ENCODE results near the gene LYPD8. TPM values are rescaled to one million over a fixed set of nuclear protein-coding genes. Genes with fewer than 3 reads are reported as not detected.

Gene LYPD8
- total RNA-seq, 1 experiment from 2014 or later, result not detected

- no peak overlapping the region for H3K4me3 ChIP-seq (ENCODE audit: low read depth in 2 of 2, low read length in 2 of 2)
- no peak for ATAC-seq
- ChIA-PET POLR2A (no interaction called here), CTCF (no interaction called here)
- H3K27ac ChIP-seq (ENCODE audit: low read length), result no peak overlapping the region
- in situ Hi-C loops (cut with HindIII; ENCODE audit: low pct_unique_long_range_greater_than_20kb, low sequenced_read_pairs) (no loop called here), intact Hi-C loops (cut with micrococcal nuclease; ENCODE audit: unreplicated experiment) (no loop called here)
- H3K9me3 ChIP-seq (ENCODE audit: control insufficient read depth, insufficient read depth, low read depth, low read length), result no peaks in the 10 kb centered on the region
- no peak for DNase-seq (ENCODE audit: low read depth, low spot score)
- no peaks in the 10 kb centered on the region for H3K4me1 ChIP-seq (ENCODE audit: control insufficient read depth, insufficient read depth, low read length)
- BruUV-seq (replicated peaks), result no TSS peak
- H3K36me3 ChIP-seq (ENCODE audit: control insufficient read depth, insufficient read depth, low read length), result no peaks in the 10 kb centered on the region
- no peaks in the 10 kb centered on the region for H3K27me3 ChIP-seq (ENCODE audit: control insufficient read depth, insufficient read depth, low read length)
- no peak for TF ChIP-seq SIN3A (IDR thresholded peaks at IDR 0.05; ENCODE audit: borderline replicate concordance, insufficient read depth, low read depth, low read length)
- no peak for TF ChIP-seq POLR2AphosphoS5 (IDR thresholded peaks at IDR 0.05; ENCODE audit: low read depth, low read length)
- TF ChIP-seq, protein P1, sequence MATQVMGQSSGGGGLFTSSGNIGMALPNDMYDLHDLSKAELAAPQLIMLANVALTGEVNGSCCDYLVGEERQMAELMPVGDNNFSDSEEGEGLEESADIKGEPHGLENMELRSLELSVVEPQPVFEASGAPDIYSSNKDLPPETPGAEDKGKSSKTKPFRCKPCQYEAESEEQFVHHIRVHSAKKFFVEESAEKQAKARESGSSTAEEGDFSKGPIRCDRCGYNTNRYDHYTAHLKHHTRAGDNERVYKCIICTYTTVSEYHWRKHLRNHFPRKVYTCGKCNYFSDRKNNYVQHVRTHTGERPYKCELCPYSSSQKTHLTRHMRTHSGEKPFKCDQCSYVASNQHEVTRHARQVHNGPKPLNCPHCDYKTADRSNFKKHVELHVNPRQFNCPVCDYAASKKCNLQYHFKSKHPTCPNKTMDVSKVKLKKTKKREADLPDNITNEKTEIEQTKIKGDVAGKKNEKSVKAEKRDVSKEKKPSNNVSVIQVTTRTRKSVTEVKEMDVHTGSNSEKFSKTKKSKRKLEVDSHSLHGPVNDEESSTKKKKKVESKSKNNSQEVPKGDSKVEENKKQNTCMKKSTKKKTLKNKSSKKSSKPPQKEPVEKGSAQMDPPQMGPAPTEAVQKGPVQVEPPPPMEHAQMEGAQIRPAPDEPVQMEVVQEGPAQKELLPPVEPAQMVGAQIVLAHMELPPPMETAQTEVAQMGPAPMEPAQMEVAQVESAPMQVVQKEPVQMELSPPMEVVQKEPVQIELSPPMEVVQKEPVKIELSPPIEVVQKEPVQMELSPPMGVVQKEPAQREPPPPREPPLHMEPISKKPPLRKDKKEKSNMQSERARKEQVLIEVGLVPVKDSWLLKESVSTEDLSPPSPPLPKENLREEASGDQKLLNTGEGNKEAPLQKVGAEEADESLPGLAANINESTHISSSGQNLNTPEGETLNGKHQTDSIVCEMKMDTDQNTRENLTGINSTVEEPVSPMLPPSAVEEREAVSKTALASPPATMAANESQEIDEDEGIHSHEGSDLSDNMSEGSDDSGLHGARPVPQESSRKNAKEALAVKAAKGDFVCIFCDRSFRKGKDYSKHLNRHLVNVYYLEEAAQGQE (IDR thresholded peaks at IDR 0.05; ENCODE audit: insufficient read depth in 1 of 2, low read depth in 2 of 2, low read length in 1 of 2), result no peak
- TF ChIP-seq CTCF (IDR thresholded peaks at IDR 0.05), result no peak
- no peak for TF ChIP-seq TCF7L2 (IDR thresholded peaks at IDR 0.05; ENCODE audit: low read depth, low read length)
Measured at GRCh38 chr1:248756151-248756550, 592 bp upstream of the LYPD8 start.

DNA sequence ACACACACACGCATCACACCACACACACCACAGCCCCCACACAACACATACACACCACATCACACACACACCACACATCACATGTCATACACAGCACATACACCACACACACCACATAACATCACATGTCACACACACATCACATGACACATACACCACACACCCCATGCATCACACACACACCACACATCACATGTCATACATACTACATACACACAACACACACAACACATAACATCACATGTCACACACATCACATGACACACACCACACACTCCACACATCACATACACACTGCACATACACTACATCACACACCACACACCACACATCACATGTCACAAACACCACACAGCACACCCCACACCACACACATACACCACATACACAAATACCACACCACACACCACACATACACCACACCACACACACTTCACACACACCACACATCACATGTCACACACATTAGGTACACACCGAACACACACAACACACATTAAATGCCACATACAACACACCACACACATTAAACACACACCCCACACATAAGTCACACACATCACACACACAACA is 1.8 kb downstream of the LYPD8 start:
- Histone ChIP-seq H3K36me3 (ENCODE audit: control insufficient read depth, insufficient read depth, low read length) (no peaks in the 10 kb centered on the region), H3K4me1 (ENCODE audit: control insufficient read depth, insufficient read depth, low read length) (no peaks in the 10 kb centered on the region), H3K9me3 (ENCODE audit: control insufficient read depth, insufficient read depth, low read depth, low read length) (no peaks in the 10 kb centered on the region), H3K27me3 (ENCODE audit: control insufficient read depth, insufficient read depth, low read length) (no peaks in the 10 kb centered on the region), H3K27ac (ENCODE audit: low read length) (no peak overlapping the region), H3K4me3 (ENCODE audit: low read depth in 2 of 2, low read length in 2 of 2) (no peak overlapping the region)
- in situ Hi-C loops (cut with HindIII; ENCODE audit: low pct_unique_long_range_greater_than_20kb, low sequenced_read_pairs), result no loop called here
- TF ChIP-seq, protein P1 (IDR thresholded peaks at IDR 0.05; ENCODE audit: insufficient read depth in 1 of 2, low read depth in 2 of 2, low read length in 1 of 2), result no peak
- TF ChIP-seq CTCF (IDR thresholded peaks at IDR 0.05) (no peak), SIN3A (IDR thresholded peaks at IDR 0.05; ENCODE audit: borderline replicate concordance, insufficient read depth, low read depth, low read length) (no peak), TCF7L2 (IDR thresholded peaks at IDR 0.05; ENCODE audit: low read depth, low read length) (no peak), POLR2AphosphoS5 (IDR thresholded peaks at IDR 0.05; ENCODE audit: low read depth, low read length) (no peak)
- CTCF ChIA-PET, result no interaction called here
- ATAC-seq, result no peak
- no peak for DNase-seq (ENCODE audit: low read depth, low spot score)
- POLR2A ChIA-PET, result no interaction called here
- intact Hi-C loops (cut with micrococcal nuclease; ENCODE audit: unreplicated experiment), result no loop called here
- BruUV-seq (replicated peaks), result no TSS peak

Data from Panc1 (cell line).